ENCODE data around the gene FHIT. TPM values are rescaled to one million over a fixed set of nuclear protein-coding genes. Genes with fewer than 3 reads are reported as not detected.

The FHIT gene
- total RNA-seq, 4 donors from 2014 or later: 5.0 to 15.3 (median 8.3) TPM

- 38 to 50% methylated on average over 2 of the region's 2 CpGs for WGBS, 2 donors
- H3K4me3 ChIP-seq (ENCODE audit: low read depth, poor library complexity, severe bottlenecking): no peak overlapping the region
- DNase-seq (ENCODE audit: low spot score in 2 of 2): no peak
- intact Hi-C loops (cut with DNase I; ENCODE audit: low total_unique reads): no loop called here
- TF ChIP-seq POLR2A (IDR thresholded peaks at IDR 0.05) (no peak), CTCF (IDR thresholded peaks at IDR 0.05) (no peak)
These were observed 1061.2 kb downstream of the FHIT start for GRCh38 chr3:60190073-60190472.

DNA sequence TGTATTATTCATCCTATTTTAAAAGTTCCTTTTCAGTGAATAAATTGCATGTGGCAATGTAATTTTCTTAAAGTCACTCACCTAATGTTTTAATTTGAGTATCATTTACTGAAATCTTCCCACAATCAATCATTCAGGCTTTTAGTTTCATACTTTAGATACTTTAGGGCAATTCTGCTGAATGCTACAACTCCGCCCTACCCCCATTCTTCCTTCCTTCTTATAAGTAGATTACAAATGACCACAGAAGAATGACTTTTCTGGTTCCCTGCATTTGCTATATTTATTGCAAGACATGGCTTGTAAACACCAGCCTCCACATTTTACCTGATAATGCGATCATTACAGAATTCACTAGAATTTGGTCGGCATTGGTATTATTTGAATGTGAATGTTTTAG, 1061.9 kb downstream of the FHIT start:
- DNase-seq (ENCODE audit: low spot score in 2 of 2): no peak
- no peak for TF ChIP-seq POLR2A (IDR thresholded peaks at IDR 0.05)
- TF ChIP-seq CTCF (IDR thresholded peaks at IDR 0.05): no peak
- WGBS, 2 donors: 86 to 91% methylated on average over 3 of the region's 3 CpGs
- no peak overlapping the region for H3K4me3 ChIP-seq (ENCODE audit: low read depth, poor library complexity, severe bottlenecking)
- intact Hi-C loops (cut with DNase I; ENCODE audit: low total_unique reads): no loop called here

DNA sequence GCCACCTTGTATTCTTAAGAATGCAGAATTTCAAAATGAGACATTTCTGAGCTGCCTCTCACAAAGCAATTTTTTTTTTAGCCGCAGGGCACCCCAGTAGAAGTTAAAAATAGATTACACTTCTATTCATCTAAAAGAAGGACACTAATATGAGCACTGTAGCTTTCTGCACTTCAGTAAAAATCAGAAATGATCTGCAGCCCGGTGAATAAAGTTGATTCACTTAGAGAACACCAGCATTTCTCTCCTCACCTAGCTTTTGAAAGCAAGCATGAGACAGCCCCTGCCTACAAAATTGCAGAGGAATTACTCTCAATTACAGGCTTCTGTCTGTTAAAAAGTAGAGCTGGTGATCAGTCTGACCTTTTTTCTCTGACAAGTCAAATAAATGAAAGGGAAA, 1062.4 kb downstream of the FHIT start:
- 40 to 46% methylated on average over 2 of the region's 2 CpGs for WGBS, 2 donors
- intact Hi-C loops (cut with DNase I; ENCODE audit: low total_unique reads): no loop called here
- no peak for DNase-seq (ENCODE audit: low spot score in 2 of 2)
- H3K4me3 ChIP-seq (ENCODE audit: low read depth, poor library complexity, severe bottlenecking): no peak overlapping the region
- TF ChIP-seq CTCF (IDR thresholded peaks at IDR 0.05): no peak
- no peak for TF ChIP-seq POLR2A (IDR thresholded peaks at IDR 0.05)

GRCh38 chr3:60187343-60187742, 1063.9 kb downstream of the FHIT start:
- TF ChIP-seq CTCF (IDR thresholded peaks at IDR 0.05) (no peak), POLR2A (IDR thresholded peaks at IDR 0.05) (no peak)
- DNase-seq (ENCODE audit: low spot score in 2 of 2): no peak
- 94 to 95% methylated on average over 4 of the region's 4 CpGs for WGBS, 2 donors
- H3K4me3 ChIP-seq (ENCODE audit: low read depth, poor library complexity, severe bottlenecking): no peak overlapping the region
- intact Hi-C loops (cut with DNase I; ENCODE audit: low total_unique reads): no loop called here

DNA sequence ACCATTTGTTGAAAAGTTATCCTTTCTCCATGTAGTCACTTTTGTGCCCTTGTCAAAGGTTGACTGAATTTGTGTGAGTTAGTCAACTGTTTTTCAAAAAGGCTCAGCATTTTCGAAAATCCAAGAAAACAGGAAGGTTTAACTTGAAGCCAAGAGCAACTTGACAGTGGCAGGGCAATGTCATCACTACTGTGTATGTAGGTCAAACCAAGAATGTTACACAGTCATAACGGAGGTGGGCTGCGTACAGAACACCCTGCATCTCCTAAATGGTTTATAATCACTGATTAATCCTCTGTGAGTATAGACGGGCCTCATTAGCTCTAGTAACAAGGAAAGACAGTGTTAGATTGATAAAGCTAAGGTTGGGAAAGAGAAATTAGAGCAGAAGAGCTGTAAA, 1064.9 kb downstream of the FHIT start:
- WGBS, 2 donors: 86 to 90% methylated on average over 4 of the region's 4 CpGs
- H3K4me3 ChIP-seq (ENCODE audit: low read depth, poor library complexity, severe bottlenecking): no peak overlapping the region
- TF ChIP-seq POLR2A (IDR thresholded peaks at IDR 0.05) (no peak), CTCF (IDR thresholded peaks at IDR 0.05) (no peak)
- intact Hi-C loops (cut with DNase I; ENCODE audit: low total_unique reads): no loop called here
- DNase-seq (ENCODE audit: low spot score in 2 of 2): no peak

- intact Hi-C loops (cut with DNase I; ENCODE audit: low total_unique reads): no loop called here
- no peak overlapping the region for H3K4me3 ChIP-seq (ENCODE audit: low read depth, poor library complexity, severe bottlenecking)
- TF ChIP-seq CTCF (IDR thresholded peaks at IDR 0.05): no peak
- no peak for TF ChIP-seq POLR2A (IDR thresholded peaks at IDR 0.05)
These were observed 1066.1 kb downstream of the FHIT start for GRCh38 chr3:60185161-60185560.

More at GRCh38 chr3:60185161-60185560, 1066.1 kb downstream of the FHIT start:
- WGBS, 2 donors: 93 to 94% methylated on average over 3 of the region's 3 CpGs
- DNase-seq (ENCODE audit: low spot score in 2 of 2): no peak
